IPS DF 4.7 (cell line): ENCODE results near the gene MUSTN1.

Experiments
- DNase-seq: peaks from one replicate; pipeline ENCODE4 v3.0.0-alpha.2; 2013; ENCODE audit warnings: low spot score; ENCODE audit errors: extremely low read depth

The MUSTN1 gene

DNA sequence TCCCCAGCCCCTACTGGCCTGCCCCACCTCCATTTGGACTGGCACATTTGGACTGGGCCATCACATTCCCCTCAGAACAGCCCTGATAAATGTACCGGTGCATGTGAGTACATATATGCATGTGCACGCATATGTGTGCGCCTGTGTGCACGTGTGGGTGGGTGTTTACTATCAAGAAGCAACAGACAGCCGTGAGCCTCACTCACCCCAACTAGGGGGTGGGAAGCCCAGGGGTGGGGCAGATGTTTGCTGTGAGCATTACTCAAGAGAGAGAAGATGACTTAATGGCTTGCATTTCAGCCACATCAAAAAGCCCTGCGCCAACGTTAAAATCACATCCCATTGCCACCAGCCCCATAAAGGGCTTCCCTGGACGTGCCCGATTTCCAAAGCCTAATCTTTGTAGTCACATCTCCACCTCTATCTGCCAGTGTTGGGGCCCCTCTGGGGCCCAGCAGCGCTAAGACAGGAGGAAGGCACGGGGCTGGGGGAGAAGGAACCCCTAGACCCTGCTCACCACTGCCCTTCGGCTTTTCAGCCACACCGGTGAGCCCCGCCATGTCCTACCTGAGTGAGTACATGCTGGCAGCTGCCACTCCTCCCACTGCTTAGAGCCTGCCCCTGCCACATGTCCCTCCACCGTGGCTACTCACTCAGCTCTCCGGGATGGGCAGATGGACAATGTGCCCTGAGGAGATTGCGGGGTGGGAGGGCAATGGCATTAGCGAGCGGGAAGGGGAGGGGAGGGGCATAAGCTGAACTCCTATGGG, 29.4 kb downstream of the MUSTN1 start:
- DNase-seq = no peak

DNA sequence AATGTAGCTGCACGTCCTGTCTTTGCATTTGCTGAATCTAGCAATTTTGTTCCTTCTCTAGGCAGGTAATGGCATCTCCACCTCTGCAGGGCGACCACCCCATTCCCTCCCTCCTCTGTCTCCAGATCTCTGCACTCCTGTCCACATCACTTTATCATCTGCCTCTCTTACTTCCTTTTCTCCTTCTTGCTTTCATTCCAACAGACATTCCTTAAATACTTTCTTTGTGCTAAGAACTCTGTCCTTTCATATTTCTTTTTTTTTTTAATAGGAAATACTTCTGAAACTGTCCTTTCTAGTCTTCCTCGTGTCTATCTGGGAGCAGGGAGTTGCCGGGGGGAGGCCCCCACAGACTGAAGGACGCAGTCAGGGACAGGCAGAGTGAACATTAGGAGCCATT, 33.0 kb downstream of the MUSTN1 start:
- DNase-seq = no peak

DNA sequence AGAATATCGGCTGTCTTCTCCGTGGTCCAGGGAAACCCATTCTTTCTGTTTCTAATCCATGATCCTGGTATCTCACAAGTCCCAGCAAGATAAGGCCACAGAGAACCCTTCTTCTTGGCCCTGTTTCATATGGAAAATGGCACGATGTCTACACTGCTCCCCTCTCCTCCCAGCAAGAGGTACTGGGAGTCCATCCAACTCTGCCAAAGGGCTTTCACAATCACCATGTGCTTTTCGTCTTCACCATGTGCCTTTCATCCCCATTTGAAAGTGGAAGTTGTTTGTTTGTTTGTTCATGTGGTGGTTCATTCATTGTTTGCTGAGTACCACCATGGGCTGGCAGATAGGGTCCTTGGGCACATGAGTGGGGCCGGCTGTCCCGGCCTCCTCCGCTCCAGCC, 34.7 kb downstream of the MUSTN1 start:
- no peak for DNase-seq

DNA sequence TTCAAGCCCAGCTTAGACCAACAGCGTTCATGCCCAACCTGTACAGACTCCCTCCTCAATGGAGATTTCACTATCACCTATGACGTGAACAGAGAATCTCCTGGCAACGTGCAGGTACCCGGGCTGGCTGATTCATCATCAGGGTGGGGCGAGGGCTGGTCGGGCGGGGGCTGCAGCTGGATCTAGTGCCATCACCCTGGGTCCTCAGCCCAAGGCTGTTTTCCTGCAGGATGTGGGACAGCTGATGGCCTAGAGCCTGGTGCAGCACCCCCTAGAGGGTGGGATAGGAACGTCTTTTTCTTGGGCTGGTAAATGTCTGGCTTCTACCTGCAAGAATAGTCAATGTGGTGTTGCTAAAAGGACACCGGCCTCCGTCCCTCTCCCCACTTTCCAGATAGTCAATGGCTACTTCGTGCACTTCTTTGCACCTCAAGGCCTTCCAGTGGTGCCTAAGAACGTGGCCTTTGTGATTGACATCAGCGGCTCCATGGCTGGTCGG, 35.8 kb downstream of the MUSTN1 start:
- DNase-seq = no peak

DNA sequence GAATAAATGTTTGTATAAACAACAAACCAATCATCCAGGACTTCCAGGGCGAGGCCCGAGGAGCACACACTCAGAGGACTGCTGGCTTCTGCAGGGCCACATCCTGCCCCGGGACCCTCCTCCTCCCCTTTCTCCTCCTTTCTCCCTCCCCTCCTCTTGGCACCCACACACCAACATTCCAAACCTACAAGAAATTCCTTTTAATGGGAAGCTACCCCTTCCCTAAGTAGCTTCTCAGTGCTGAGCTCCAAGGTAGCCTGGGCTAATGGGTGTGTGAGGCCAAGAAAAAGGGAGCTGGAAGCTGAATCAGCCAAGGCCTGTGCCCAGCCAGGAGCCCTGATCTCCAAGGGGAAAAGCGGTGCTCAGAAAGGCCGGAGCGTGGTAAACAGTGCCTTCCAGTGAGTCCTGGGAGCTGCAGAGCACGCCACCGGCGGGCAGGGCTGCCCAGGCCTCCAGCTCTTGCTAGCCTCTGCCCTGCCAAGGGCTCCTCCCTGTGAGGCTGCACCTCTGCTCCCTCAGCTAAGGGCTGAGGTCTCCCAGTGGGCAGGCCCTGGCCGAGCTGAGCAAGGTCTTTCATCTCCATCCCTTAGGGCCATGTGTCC, 36.3 kb downstream of the MUSTN1 start:
- no peak for DNase-seq

DNA sequence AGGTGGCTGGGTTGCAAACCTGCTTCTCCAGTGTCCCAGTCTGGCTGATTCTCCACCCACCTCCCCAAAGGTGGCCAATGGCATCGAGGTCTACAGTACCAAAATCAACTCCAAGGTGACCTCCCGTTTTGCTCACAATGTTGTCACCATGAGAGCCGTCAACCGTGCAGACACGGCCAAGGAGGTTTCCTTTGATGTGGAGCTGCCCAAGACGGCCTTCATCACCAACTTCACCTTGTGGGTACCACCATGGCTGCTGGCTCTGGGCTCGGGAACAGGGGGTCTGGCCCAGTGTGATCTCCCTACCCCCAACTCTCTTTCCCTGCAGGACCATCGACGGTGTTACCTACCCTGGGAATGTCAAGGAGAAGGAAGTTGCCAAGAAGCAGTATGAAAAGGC, 38.4 kb downstream of the MUSTN1 start:
- no peak for DNase-seq

DNA sequence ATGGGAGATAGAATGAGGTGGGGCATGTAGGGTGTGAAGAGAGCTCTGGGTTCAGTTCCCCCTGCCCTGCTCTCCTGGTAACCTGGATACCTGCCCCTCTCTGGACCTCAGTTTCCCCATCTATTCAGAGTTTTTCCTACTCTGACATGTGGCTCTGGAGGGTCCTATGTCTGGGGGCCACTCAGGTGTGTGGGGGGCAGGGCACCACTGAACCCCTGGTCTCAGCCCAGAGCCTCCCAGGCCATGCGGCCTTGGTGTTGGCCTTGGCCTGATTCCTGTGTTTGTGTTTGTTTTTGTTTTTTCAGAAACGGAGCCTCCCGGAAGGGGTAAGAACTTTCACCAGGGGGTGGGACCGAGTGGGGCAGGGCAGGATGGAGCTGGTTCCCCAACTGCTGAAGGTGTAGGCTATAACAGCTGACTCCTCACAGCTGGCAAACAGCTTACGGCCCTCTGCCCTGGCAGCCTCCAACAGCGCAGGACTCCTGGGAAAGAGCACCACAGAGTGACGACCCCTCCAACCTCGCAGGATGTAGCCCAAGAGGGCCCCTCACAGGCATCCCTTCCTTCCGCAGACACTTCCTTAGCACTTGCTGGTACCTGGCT, 39.4 kb downstream of the MUSTN1 start:
- DNase-seq = no peak

DNA sequence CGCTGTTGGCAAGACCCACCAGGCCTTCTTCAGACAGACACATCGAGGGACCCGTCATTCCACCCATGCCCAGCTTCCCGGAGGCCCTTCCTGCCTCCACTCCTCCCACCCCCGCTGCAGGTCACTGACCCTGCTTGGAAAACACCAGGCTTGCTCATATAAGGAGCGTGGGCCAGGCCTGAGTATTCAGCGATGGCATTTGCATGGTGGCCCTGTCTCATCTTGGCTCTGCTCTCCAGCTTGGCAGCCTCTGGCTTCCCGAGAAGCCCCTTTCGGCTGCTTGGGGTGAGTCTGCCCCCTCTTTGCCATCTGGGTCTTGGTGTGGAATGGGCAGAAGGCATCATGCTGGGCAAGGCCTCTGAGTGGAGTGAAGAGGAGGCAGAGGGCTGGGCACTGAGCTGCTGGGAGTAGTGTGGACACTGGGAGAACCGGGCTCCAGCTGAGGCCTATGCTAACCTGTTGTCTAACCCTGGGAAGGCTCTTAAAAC, 40.2 kb downstream of the MUSTN1 start, which contains the start of gene ITIH3:
TSS of gene ITIH3 (plus strand) at position 185 of the 488 bp plus-strand sequence. CDS start at position 193, 8 bp downstream.
- no peak for DNase-seq

DNA sequence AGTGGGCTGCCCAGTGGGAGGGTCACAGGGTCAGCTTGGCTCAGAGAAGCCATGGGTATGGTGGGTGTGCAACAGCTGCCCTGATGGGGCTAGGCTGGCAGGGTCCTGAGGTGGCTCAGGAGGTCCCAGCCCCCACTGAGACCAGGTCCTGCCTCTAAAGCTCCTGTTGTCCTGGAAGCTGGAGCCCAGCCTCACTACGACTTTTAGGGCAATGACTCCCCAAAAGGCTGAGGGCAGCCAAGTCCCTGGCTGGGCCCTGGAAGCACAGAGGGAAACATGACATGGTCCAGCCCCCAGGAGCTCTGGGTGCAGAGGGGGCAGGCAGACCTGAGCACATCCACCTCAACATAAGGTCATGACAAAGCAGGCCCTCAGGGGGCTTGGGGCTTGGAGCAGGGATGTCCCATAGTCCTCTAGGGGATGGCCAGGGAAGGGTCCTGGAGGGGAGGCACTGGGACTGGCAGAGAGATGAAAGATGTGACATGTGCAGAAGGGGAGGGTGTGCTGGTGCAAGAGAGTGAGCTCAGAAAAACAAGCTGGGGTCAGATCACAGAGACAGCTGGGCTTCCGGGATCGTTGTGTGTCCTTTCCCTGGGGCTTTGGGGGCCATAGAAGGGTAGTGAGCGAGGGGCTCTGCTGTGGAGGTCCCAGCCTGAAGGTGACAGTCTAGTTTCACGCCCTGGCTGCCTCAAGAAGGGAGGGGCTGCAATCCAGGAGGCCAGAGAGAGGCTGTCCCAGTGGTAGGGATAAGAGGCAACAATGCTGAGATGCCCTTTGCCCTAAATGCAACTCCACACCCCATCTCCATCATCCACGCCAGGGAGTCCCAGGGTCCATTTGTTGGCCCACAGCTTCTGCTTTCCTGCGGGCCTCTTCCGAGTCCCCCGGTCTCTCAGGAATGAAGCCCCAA, 40.9 kb downstream of the MUSTN1 start:
- DNase-seq = no peak

DNA sequence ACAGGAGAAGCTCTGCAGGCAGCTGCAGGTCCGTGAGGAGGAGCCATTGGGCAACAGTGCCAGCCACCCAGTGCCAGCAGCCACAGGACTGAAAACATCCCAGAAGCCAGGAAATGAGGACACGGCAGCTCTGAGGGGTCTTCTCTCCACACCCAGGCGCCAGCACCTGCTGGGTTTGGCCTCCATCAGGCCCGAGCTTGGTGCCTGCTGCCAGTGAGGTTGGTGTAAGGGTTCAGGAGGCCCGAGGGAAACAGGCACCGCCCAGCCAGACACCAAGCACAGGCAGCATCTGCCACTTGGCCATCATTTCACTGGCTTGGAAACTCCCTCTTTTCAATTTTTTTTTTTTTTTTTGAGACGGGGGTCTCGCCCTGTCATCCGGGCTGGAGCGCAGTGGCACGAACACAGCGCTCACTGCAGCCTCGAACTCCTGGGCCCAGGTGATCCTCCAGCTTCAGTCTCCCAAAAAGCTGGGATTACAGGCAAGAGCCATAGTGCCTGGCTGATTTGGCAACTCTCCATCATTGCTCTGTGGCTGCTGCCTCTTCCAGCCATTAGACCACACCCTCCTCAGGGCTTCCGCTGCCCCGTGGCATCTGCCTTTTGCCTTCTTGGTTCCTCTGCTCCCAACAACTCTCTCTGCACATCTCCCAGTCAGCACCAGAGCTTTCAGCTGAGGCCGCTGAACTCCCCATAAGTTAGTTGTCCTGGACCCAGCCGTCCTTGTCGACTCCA, 41.7 kb downstream of the MUSTN1 start:
- DNase-seq = no peak

DNA sequence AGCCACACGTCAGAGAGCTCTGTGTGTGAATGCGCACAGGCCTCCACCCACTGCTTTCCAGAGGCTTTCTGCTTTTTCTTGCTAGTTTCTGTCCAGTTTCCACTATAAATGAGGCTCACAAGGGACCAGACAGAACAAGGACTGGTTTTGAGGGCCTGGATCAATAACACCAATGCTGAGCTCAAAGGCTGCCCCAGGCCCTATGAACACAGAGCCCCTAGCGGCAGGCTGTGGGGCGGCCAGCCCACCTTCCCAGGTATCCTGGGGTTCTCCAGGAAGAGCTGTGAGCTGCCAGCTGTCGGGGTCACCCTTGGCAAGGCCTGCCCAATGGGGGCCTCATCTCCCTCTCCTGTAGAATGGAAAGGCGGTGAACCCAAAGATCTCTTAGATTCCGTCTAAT, 42.4 kb downstream of the MUSTN1 start:
- DNase-seq = no peak

DNA sequence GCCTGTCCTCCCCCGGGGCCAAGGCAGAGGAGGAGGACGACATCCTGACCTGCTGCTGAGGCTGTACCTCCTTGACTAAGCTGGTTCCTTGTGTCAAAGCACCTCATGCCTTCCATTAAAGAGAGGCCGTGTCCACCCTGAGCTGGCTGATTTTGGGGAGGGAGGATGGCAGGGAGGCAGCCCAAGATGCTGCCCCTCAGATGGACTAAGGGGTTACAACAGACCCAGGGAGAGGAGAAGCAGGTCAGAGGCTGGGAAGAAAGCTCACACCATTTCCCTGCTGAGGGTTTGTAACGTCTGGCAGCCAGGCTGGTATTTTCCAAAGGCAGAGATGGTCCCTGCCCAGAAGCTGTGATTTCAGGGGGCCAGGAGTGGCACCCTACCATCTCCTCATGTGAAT, 42.9 kb downstream of the MUSTN1 start:
- no peak for DNase-seq

DNA sequence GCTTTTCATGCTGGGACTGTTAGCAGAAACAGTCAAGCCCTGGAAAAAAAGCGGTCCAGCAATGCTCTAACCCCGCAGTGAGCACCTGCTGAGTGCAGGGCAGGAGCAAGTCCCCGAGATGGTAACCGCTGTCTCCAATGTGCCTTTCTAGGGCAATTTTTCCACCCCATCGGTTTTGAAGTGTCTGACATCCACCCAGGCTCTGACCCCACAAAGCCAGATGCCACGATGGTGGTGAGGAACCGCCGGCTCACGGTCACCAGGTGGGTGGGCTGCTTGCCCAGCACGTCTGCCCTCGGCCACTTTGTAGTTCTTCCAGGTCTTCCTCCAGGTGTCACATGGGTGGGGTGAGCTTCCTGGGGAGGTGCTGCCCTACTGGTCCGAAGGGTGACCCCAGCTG, 43.5 kb downstream of the MUSTN1 start:
- no peak for DNase-seq

DNA sequence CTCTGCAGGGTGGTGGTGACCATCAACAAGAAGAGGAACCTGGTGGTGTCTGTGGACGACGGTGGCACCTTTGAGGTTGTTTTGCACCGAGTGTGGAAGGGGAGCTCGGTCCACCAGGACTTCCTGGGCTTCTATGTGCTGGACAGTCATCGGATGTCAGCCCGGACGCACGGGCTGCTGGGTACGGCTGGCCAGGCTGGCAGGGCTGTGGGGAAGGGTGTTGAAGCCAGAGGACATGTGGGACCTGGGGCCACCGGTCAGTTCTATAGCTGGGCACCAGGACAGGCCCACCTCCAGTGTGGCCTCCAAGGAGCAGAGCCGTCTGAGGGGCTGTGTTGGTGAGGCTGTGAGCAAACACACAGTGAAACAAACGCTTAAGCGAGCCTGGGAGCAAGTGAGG, 44.1 kb downstream of the MUSTN1 start:
- DNase-seq = no peak

DNA sequence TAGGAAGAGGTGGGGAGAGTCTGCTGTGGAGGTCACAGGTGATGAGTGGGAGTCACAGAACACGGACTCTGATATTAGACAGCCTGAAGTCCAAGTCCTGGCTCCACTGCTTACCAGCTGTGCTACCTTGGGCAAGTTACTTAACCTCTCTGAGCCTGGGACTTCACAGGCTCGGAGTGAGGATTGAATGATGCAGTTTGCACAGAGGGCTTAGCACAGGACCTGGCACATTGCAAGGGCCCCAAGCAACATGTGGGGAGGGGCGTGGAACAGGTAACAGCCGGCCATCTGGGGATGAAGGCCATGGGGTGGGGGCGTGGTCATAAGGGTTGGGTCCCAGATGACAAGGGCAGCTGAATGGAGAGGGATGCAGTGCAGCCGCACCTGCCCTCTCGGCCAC, 44.5 kb downstream of the MUSTN1 start:
- no peak for DNase-seq

DNA sequence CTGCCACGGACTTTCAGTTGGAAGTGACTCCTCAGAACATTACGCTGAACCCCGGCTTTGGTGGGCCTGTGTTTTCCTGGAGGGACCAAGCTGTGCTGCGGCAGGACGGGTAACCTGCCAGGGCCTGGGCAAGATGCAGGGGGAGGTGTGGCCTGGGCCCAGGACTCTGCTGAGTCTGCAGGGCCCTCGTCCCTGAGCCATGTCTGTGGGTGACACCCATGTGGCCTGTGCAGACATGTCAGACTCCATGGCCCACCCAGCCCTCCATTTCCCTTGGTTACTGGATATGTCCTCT, 45.1 kb downstream of the MUSTN1 start:
- DNase-seq = no peak

DNA sequence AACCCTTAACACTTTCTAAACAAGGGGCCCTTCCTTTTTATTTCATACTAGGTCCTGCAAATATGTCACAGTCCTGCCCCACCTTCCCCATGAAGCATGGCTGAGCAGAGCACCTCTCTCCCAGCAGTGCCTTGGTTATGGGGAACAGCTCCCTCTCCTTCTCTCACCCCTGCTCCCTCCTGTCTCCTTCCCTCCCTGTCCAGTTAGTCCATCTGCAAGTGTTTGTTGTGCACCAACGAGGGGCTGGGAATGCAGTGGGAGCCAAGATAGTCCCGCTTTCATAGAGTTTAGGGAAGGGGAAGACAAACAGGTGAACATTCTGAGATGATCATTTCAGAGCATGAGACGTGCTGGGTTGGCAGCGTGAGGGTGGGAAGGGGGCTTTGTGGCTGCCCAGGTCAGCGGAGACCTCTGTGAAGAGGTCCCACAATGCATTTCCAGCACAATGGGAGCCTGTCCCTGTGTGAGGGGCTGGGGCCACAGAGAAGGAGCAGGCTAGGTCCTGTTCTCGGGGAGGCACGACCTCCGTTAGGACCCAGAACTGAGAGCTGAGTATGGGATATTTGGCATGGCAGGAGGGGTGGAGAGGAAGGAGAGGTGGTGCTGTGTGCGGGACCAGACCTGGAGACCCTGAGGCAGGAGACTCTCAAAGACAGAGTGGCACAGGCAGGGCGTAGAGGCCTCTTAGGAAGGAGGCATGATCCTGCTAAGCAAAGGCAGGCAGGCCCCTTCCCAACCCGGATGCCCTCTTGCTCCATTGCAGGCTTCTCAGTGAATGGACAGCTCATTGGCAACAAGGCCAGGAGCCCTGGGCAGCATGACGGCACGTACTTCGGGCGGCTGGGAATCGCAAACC, 45.7 kb downstream of the MUSTN1 start:
- no peak for DNase-seq

DNA sequence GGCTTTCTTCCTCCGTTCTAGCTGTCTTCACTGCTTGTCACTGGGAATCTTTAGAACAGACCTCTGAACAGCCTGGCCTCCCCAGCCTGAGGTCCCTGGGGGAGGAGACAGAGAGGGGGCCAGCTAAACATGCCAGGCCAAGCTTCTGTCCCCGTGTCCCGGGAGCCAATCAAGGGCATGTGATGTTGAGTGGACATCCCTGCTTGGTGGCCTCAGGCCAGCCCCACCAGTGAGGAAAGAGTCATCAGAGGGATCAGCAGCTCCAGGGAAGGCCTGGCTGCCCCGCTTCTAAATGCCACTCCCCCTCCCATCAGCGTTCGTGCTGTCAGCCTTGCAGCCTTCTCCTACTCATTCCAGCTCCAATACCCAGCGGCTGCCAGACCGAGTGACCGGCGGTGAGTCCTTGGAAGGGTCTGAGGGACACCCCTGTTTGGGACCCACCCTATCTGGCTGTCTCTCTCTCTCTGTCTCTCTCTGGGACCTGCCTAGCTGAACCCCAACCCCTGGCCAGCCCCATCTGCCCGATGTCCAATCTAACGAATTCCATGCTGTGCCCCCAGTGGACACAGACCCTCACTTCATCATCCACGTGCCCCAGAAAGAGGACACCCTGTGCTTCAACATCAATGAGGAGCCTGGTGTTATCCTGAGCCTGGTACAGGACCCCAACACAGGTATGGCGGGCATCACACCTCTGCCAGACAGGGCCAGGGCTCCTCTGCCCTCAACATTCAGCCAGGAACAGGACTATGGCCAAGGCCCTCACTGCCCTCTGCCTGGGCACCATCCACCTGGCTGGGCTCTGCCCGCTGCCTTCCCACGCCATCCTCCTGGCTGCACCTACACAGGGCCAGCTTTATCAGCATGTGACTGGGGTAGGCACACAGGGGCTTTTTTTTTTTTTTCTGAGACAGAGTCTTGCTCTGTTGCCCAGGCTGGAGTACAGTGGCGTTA, 46.9 kb downstream of the MUSTN1 start:
- DNase-seq = no peak

DNA sequence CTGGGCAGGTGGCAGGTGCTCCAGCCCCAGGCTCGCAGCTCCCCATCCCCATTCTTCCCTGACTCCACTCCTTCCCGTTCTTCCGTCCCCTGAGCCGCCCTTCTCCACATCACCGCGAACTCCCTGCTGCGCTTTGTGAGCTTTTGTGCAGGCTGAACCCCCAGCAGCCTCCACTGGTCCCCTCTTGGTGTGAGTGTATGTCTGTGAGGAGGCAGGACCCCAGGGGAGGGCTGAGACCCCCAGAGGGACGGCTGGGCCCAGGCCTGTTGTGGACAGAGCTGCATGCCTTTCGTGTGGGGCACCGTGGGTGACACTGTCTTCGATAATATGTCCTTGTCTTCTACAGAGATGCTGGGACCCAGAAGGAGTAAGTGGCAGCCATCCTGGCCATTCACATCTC, 47.6 kb downstream of the MUSTN1 start:
- DNase-seq = no peak
